OCI-LY7 (cell line): ENCODE measurements around the gene HEG1. TPM values are rescaled to one million over a fixed set of nuclear protein-coding genes. Genes with fewer than 3 reads are reported as not detected.

ENCODE experiments used
- BruUV-seq: library from RNA; stranded (reverse); fragments of 400-500 nt; replicated peaks from 2 replicates; lab custom pipeline; 2021; lab: Mats Ljungman, UMichigan
- CTCF ChIA-PET: fragments of 300-600 bp; sonication (Branson Sonifier 250); formaldehyde crosslinking; loops from one replicate; lab custom pipeline; 2022; ENCODE audit warnings: antibody characterized with exemption; ENCODE audit not compliant: unreplicated experiment; lab: Charles Lee
- POLR2A ChIA-PET: fragments of 300-600 bp; sonication (Branson Sonifier 250); formaldehyde crosslinking; loops from one replicate; lab custom pipeline; 2022; ENCODE audit warnings: antibody characterized with exemption; lab: Charles Lee
- DNase-seq: peaks from one replicate; pipeline ENCODE4 v3.0.0-alpha.2; 2015; ENCODE audit warnings: low spot score
- H2AFZ ChIP-seq: fragments of 200-600 bp; sonication (generic), shearing (Covaris generic); 2 replicates; pipeline ENCODE4 v1.6.1; 2014; ENCODE audit warnings: mild to moderate bottlenecking, antibody characterized with exemption, low read length, moderate library complexity
- H3K27ac ChIP-seq: fragments of 200-600 bp; sonication (generic); 2 replicates; pipeline ENCODE4 v1.5.1; 2014; ENCODE audit warnings: mixed run types, low read depth, mild to moderate bottlenecking, moderate library complexity, low read length, inconsistent platforms; ENCODE audit not compliant: poor library complexity, severe bottlenecking
- H3K36me3 ChIP-seq: fragments of 200-600 bp; sonication (generic); 2 replicates; pipeline ENCODE4 v1.6.1; 2014; ENCODE audit warnings: mild to moderate bottlenecking, antibody characterized with exemption, low read length, moderate library complexity, mixed read lengths; ENCODE audit not compliant: insufficient read depth
- H3K4me1 ChIP-seq: fragments of 200-600 bp; sonication (generic); 2 replicates; pipeline ENCODE4 v1.5.1; 2014; ENCODE audit warnings: mild to moderate bottlenecking, low read length; ENCODE audit not compliant: insufficient read depth, poor library complexity, severe bottlenecking
- H3K4me2 ChIP-seq: fragments of 200-600 bp; sonication (generic); 2 replicates; pipeline ENCODE4 v1.6.1; 2014; ENCODE audit warnings: mild to moderate bottlenecking, low read length
- H3K4me3 ChIP-seq: fragments of 200-600 bp; sonication (generic); 2 replicates; pipeline ENCODE4 v1.5.1; 2014; ENCODE audit warnings: mild to moderate bottlenecking, low read depth, low read length; ENCODE audit not compliant: poor library complexity, severe bottlenecking
- H3K79me2 ChIP-seq: fragments of 200-600 bp; sonication (generic); 2 replicates; pipeline ENCODE4 v1.6.1; 2016; ENCODE audit warnings: low read depth, mild to moderate bottlenecking, low read length, moderate library complexity, mixed read lengths; ENCODE audit not compliant: insufficient read depth
- H3K9me2 ChIP-seq: fragments of 200-600 bp; sonication (generic); 2 replicates; pipeline ENCODE4 v1.6.1; 2016; ENCODE audit warnings: mild to moderate bottlenecking, low read length, mixed read lengths; ENCODE audit not compliant: insufficient read depth
- H3K9me3 ChIP-seq: fragments of 200-600 bp; sonication (generic); 2 replicates; pipeline ENCODE4 v1.6.1; 2014; ENCODE audit warnings: mild to moderate bottlenecking, mixed run types, low read length, mixed read lengths
- H4K20me1 ChIP-seq: fragments of 200-600 bp; sonication (generic); 2 replicates; pipeline ENCODE4 v1.6.1; 2014; ENCODE audit warnings: mild to moderate bottlenecking, antibody characterized with exemption, low read length, moderate library complexity, mixed read lengths; ENCODE audit not compliant: insufficient read depth
- CTCF ChIP-seq: fragments of 200-600 bp; sonication (generic); conservative IDR thresholded peaks from 2 replicates; pipeline ENCODE4 v1.5.1; 2014; ENCODE audit warnings: mild to moderate bottlenecking, antibody characterized with exemption, low read length, moderate library complexity, mixed read lengths
- EZH2phosphoT487 ChIP-seq: fragments of 200-600 bp; sonication (generic); IDR thresholded peaks from 2 replicates; pipeline ENCODE4 v1.6.1; 2018; ENCODE audit warnings: low read depth, borderline replicate concordance, mild to moderate bottlenecking, mixed run types, antibody characterized with exemption, low read length, moderate library complexity, mixed read lengths
- intact Hi-C: fragments of 100-400 bp; cut with micrococcal nuclease; formaldehyde crosslinking; loops from one replicate; pipeline ENCODE4 v1.10.0; 2022; ENCODE audit not compliant: unreplicated experiment
- total RNA-seq, 2 experiments: library from RNA; depleted of rRNA in 1 of 2; stranded (reverse); fragments of >200 nt in 1 of 2; shearing (Covaris generic) in 1 of 2; gene quantifications; 2 replicates each; pipeline ENCODE4 v1.2.3, GENCODE V29; 2014 to 2022

Gene HEG1
- total RNA-seq, 2 experiments from 2014 or later: 2.4 to 6.0 TPM

GRCh38 chr3:124995460-124995994 is 60.3 kb downstream of the HEG1 start:
- Histone ChIP-seq H4K20me1 (no peaks in the 10 kb centered on the region), H3K4me1 (no peaks in the 10 kb centered on the region), H3K79me2 (no peaks in the 10 kb centered on the region), H3K4me2 (no peak overlapping the region), H3K36me3 (no peaks in the 10 kb centered on the region), H3K4me3 (no peak overlapping the region), H3K9me2 (no peaks in the 10 kb centered on the region), H3K27ac (no peak overlapping the region), H3K9me3 (no peaks in the 10 kb centered on the region), H2AFZ (no peak overlapping the region)
- peak; percentile 78 for TF ChIP-seq CTCF
- no peak for TF ChIP-seq EZH2phosphoT487
- BruUV-seq: no TSS peak
- DNase-seq: peak; percentile 42
- ChIA-PET POLR2A (interaction anchor here (1.1 kb wide), 1 partner anchor 23 kb away, joined by 4 read pairs; no protein-coding TSS in a partner anchor), CTCF (interaction anchor here (0.7 kb wide), 1 partner anchor 440 kb away, joined by 3 read pairs; no protein-coding TSS in a partner anchor)
- intact Hi-C loops: loop anchor here (1.0 kb wide), 1 partner anchor 442 kb away; no protein-coding TSS in a partner anchor

- CTCF ChIA-PET: no interaction called here
- intact Hi-C loops: no loop called here
- TF ChIP-seq CTCF (no peak), EZH2phosphoT487 (no peak)
Observed at GRCh38 chr3:124993466-124993865, 62.3 kb downstream of the HEG1 start.

GRCh38 chr3:124992041-124992440 is 63.8 kb downstream of the HEG1 start:
- Histone ChIP-seq H3K4me2 (no peak overlapping the region), H3K9me3 (no peaks in the 10 kb centered on the region), H3K4me1 (no peaks in the 10 kb centered on the region), H3K4me3 (no peak overlapping the region), H4K20me1 (no peaks in the 10 kb centered on the region), H3K9me2 (no peaks in the 10 kb centered on the region), H3K36me3 (no peaks in the 10 kb centered on the region), H2AFZ (no peak overlapping the region), H3K79me2 (no peaks in the 10 kb centered on the region), H3K27ac (no peak overlapping the region)
- intact Hi-C loops: no loop called here
- TF ChIP-seq EZH2phosphoT487 (no peak), CTCF (no peak)
- POLR2A ChIA-PET: no interaction called here
- DNase-seq: no peak
- BruUV-seq: no TSS peak
- CTCF ChIA-PET: no interaction called here

More at GRCh38 chr3:124993466-124993865, 62.3 kb downstream of the HEG1 start:
- BruUV-seq: no TSS peak
- Histone ChIP-seq H3K9me2 (no peaks in the 10 kb centered on the region), H3K36me3 (no peaks in the 10 kb centered on the region), H3K4me1 (no peaks in the 10 kb centered on the region), H3K4me2 (no peak overlapping the region), H3K4me3 (no peak overlapping the region), H3K79me2 (no peaks in the 10 kb centered on the region), H3K9me3 (no peaks in the 10 kb centered on the region), H3K27ac (no peak overlapping the region), H2AFZ (no peak overlapping the region), H4K20me1 (no peaks in the 10 kb centered on the region)
- POLR2A ChIA-PET: interaction anchor here (0.6 kb wide), 1 partner anchor 16 kb away, joined by 3 read pairs; no protein-coding TSS in a partner anchor
- DNase-seq: no peak
